Activated T-helper 1 cell treated with anti-CD3 and anti-CD28 coated beads, Interleukin-12 subunit alpha, Interleukin-12 subunit beta, Interleukin-2, Interleukin-4 antibody, amounts not matched to agents 30 ng/mL and 10 ng/mL and 1 ng/mL, durations not matched to agents 14 hours and 24 hours and 36 hours (primary cell): ENCODE measurements around the gene NCOA3. TPM values are rescaled to one million over a fixed set of nuclear protein-coding genes. Genes with fewer than 3 reads are reported as not detected.
A peak's percentile ranks its signal among the peaks of the same experiment; 100 is the strongest.

Experiments
- DNase-seq: peaks from one replicate; pipeline ENCODE4 v3.0.0; 2021; ENCODE audit warnings: low spot score
- H3K27ac Mint-ChIP-seq: one replicate; pipeline ENCODE4 v1.8.0; 2021; ENCODE audit warnings: mild to moderate bottlenecking, mixed read lengths
- H3K27me3 Mint-ChIP-seq: one replicate; pipeline ENCODE4 v1.8.0; 2022; ENCODE audit warnings: mild to moderate bottlenecking, moderate library complexity, mixed read lengths; ENCODE audit not compliant: insufficient read depth
- H3K36me3 Mint-ChIP-seq: one replicate; pipeline ENCODE4 v1.8.0; 2021; ENCODE audit warnings: low read depth, mixed read lengths
- H3K4me1 Mint-ChIP-seq: one replicate; pipeline ENCODE4 v1.8.0; 2021; ENCODE audit warnings: low read depth, mixed read lengths
- H3K4me3 Mint-ChIP-seq: one replicate; pipeline ENCODE4 v1.8.0; 2021; ENCODE audit warnings: mild to moderate bottlenecking, moderate library complexity, mixed read lengths
- H3K9me3 Mint-ChIP-seq: one replicate; pipeline ENCODE4 v1.8.0; 2021; ENCODE audit warnings: mixed read lengths
- intact Hi-C: fragments of 100-400 bp; cut with micrococcal nuclease; formaldehyde crosslinking; loops from one replicate; pipeline ENCODE4 v1.15.1; 2024
- total RNA-seq: library from RNA; stranded (reverse); gene quantifications from 2 replicates; pipeline ENCODE4 v1.2.3, GENCODE V29; 2022

NCOA3 gene
- total RNA-seq, 1 donor from 2014 or later = 132 TPM

DNA sequence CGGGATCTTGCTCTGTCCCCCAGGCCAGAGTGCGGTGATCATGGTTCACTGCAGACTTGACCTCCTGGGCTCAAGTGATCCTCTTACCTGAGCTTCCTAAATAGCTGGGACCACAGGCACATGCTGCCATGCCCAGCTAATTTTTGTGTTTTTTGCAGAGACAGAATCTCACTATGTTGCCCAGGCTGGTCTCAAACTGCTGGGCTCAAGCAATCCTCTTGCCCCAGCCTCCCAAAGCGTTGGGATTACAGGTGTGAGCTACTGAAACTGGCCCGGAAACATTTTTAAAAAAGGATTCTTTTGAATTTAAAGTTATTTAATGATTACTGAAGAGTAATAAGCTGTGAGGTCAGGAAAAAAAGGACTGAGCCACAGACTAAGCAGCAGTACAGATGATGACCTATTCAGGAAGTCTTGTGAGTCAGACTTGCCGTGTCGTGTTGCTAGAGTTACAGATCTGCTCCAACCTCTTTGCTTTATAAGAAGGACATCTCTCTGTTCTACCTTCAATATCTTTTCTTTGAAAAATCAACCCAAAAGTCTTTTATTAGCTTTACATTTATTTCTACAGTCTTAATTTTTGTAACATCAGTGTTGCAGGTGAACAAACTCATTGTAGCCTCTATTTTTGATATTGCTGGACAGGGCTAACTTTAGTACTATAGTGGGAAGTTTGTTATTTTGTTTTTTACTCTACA, 108.7 kb downstream of the NCOA3 start:
- Mint-ChIP-seq H3K9me3 (no peaks in the 10 kb centered on the region), H3K27me3 (no peaks in the 10 kb centered on the region), H3K4me3 (peak overlapping the region; percentile 77), H3K4me1 (peaks cover 84% of the 10 kb centered on the region), H3K36me3 (peaks cover 43% of the 10 kb centered on the region), H3K27ac (peak overlapping the region; percentile 97)
- peak; percentile 60 for DNase-seq
- intact Hi-C loops = loop anchor here (1.0 to 10.0 kb wide), 5 partner anchors 33 to 616 kb away; no protein-coding TSS in a partner anchor

DNA sequence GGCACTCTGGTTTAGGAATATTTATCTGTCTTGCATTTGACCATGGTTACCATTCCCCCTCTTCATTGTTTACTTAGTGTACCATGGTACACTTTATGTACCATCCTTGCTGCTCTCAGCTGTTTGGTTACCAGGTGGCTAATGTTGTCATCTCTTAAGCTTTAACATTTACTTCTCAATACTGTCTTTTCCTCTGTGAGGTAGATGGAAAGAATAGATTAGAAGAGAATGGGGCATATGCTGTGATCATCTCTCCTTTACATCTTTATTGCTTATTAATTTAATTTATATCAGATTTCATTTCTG, 109.2 kb downstream of the NCOA3 start:
- Mint-ChIP-seq H3K27ac (peak overlapping the region; percentile 97), H3K9me3 (no peaks in the 10 kb centered on the region), H3K36me3 (peaks cover 38% of the 10 kb centered on the region), H3K27me3 (no peaks in the 10 kb centered on the region), H3K4me3 (peak overlapping the region; percentile 77), H3K4me1 (peaks cover 81% of the 10 kb centered on the region)
- DNase-seq = no peak
- intact Hi-C loops = loop anchor here (1.0 to 10.0 kb wide), 5 partner anchors 34 to 616 kb away; no protein-coding TSS in a partner anchor

DNA sequence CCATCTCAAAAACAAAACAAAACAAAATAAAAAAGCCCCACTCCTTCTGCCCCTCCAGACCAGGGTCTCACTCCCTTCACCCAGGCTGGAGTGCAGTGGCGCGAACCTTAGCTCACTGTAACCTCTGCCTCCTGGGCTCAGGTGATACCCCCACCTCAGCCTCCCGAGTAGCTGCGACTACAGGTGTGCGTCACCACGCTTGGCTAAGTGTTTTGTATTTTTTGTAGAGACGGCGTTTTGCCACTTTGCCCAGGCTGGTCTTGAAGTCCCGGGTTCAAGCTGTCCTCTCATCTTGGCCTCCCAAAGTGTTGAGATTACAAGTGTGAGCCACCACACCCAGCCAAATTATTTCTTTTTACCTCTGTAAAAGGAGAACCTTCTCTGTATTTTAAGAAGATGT, 110.1 kb downstream of the NCOA3 start:
- intact Hi-C loops = loop anchor here (5.0 to 10.0 kb wide), 2 partner anchors 34 to 617 kb away; no protein-coding TSS in a partner anchor
- DNase-seq = no peak
- Mint-ChIP-seq H3K27ac (peak overlapping the region; percentile 23), H3K4me3 (no peak overlapping the region), H3K27me3 (no peaks in the 10 kb centered on the region), H3K4me1 (peaks cover 76% of the 10 kb centered on the region), H3K36me3 (peaks cover 34% of the 10 kb centered on the region), H3K9me3 (no peaks in the 10 kb centered on the region)

DNA sequence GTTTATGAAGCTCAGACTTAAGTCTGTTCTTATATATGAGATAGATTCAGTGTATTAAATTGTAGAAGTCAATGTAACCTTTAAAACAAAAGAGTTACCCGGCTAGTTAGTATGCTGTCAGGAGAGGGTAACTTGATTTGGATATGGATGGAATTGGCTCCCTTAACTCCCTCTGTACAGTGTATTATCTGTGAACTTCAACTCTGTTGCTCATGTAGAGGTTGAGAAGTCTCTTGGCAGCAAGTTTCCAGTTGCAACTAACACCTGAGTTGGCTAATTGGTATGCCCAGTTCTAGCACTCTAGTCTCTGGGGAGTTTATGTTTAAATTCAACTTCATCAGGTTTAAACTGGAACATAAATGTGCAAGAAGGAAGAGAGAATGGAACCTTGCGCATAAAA, 111.0 kb downstream of the NCOA3 start:
- Mint-ChIP-seq H3K4me3 (peak overlapping the region; percentile 28), H3K27me3 (no peaks in the 10 kb centered on the region), H3K27ac (peak overlapping the region; percentile 83), H3K36me3 (peaks cover 36% of the 10 kb centered on the region), H3K4me1 (peaks cover 75% of the 10 kb centered on the region), H3K9me3 (no peaks in the 10 kb centered on the region)
- intact Hi-C loops = loop anchor here (5.0 to 10.0 kb wide), 2 partner anchors 35 to 618 kb away; no protein-coding TSS in a partner anchor
- DNase-seq = no peak

DNA sequence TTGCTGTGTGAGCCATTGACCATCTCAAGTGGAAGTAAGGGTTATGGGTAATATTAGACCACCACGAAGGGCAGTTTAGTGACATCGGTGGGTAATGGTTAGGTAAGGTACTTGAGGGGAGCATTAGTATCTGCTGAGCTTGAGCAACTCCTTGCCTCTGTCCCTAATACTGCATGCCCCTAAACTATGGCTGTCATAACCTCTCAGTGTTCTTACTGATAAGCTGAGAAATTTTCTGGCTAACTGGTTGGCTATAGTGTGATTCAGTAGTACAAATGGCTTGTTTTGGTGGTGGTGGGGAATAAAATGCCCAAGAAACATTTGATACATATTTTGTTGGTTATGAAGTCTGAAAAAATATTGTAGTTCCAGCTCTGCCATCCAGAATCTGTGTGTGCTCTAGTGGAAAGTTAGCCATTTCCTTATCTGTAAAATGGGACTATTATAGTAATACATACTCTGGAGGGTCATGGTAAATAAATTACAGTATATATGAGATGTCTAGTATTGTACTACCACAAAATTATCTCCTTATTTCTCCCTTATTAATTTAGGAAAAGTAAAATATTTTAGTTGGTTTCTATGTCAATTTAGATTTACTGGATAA, 113.1 kb downstream of the NCOA3 start:
- Mint-ChIP-seq H3K27ac (no peak overlapping the region), H3K4me3 (no peak overlapping the region), H3K4me1 (peaks cover 65% of the 10 kb centered on the region), H3K27me3 (no peaks in the 10 kb centered on the region), H3K36me3 (peaks cover 33% of the 10 kb centered on the region), H3K9me3 (no peaks in the 10 kb centered on the region)
- no peak for DNase-seq
- intact Hi-C loops = loop anchor here (5.0 to 10.0 kb wide), 2 partner anchors 38 to 620 kb away; no protein-coding TSS in a partner anchor

DNA sequence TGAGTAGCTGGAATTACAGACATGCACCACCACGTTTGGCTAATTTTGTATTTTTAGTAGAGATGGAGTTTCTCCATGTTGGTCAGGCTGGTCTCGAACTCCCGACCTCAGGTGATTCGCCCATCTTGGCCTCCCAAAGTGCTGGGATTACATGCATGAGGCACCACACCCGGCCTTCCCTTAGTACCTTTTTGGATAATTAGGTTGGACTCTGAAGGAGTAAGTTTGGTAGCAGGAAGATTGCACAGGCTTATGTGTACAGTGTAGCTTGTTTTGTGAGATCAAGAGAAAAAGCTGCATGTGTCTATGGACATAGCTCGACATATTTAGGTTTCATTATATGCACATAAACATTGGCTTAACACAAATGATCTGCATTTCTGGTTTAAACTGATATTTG, 116.8 kb downstream of the NCOA3 start:
- H3K36me3 Mint-ChIP-seq = peaks cover 28% of the 10 kb centered on the region
- H3K27ac Mint-ChIP-seq = no peak overlapping the region
- DNase-seq = no peak
- H3K4me1 Mint-ChIP-seq = peaks cover 50% of the 10 kb centered on the region
- no peaks in the 10 kb centered on the region for H3K27me3 Mint-ChIP-seq
- intact Hi-C loops = loop anchor here (10.0 kb wide), 1 partner anchor 624 kb away; no protein-coding TSS in a partner anchor
- H3K9me3 Mint-ChIP-seq = no peaks in the 10 kb centered on the region
- H3K4me3 Mint-ChIP-seq = no peak overlapping the region

DNA sequence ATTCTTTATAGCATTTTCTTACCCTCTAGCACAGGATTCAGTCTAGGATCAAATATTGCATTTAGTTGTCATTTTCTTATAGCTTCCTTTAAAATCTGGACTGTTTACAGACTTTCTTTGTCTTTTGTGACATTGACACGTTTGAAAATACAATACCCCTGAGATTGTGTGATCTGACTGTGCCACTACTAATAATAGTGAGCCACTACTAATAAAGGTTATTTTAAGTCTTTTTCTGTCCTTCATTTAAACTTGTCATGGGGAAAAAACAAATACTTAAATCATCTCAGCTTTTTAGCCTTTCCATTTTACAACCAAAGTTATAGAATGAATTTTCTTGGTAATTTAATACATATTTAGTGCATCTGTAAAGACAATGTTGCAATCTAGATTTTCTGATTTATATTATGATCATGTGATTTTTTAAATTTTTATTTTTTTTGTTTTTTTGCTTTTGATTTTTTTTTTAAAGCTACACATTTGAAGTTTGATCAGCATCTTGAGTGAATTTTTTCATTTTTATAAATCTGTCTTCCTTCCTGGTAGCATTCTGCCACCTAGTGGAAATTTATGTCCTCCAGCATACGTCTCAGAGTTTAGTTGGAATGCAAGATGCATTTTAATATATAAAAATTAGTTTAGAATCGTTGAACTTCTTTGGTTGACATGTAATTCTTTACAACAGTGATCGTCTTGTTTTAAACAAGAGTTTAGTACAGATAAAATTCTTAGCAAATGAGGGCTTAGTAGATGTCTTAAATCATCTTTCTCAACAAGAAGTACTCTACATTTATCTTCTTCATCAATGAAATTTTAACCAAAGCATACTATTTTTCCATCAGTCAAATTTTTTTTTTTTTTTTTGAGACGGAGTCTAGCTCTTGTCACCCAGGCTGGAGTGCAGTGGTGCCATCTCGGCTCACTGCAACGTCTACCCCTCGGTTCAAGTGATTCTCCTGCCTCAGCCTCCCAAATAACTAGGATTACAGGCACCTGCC, 119.4 kb downstream of the NCOA3 start:
- intact Hi-C loops = loop anchor here (1.0 to 5.0 kb wide), 5 partner anchors 34 to 424 kb away; no protein-coding TSS in a partner anchor
- Mint-ChIP-seq H3K27me3 (no peaks in the 10 kb centered on the region), H3K36me3 (peaks cover 28% of the 10 kb centered on the region), H3K4me1 (peaks cover 51% of the 10 kb centered on the region), H3K27ac (peak overlapping the region; percentile 19), H3K9me3 (no peaks in the 10 kb centered on the region), H3K4me3 (no peak overlapping the region)
- no peak for DNase-seq

DNA sequence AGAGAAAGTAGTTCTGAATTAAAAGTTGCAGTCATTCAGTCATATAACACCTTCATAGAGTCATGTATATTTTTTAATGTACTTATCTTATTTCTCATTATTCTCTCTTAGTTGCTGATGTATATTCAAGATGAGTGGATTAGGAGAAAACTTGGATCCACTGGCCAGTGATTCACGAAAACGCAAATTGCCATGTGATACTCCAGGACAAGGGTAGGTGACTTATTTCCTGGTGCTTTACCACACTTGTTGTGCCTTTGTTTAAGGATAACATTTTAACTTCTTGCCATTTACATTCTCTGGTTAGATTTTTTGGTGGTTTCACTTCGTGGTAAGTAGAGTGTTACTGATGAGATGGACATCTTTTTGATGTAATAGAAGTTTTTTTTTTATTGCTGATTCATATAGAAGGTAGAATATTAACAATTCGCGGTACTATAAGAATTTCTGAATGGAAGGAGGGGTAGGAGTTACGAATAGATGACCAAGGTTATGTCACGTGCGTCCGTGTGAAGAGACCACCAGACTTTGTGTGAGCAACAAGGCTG, 120.5 kb downstream of the NCOA3 start:
- no peaks in the 10 kb centered on the region for H3K27me3 Mint-ChIP-seq

DNA sequence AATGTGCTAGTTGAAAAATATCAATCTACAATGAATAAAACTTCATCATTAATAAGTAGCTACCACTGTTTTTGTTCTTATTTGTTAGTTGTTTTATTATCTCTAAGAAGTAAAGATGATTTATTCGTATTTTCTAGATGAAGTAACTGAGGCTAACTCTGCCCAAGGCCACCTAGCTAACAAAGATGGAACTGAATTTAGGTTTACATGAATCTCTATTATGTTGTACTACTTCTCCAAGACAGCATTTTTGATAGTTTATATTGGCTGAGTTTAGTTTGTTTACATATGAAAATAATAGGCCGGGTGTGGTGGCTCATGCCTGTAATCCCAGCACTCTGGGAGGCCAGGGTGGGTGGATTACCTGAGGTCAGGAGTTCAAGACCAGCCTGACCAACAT, 121.5 kb downstream of the NCOA3 start:
- H3K4me3 Mint-ChIP-seq = no peak overlapping the region
- H3K27ac Mint-ChIP-seq = no peak overlapping the region
- peaks cover 45% of the 10 kb centered on the region for H3K4me1 Mint-ChIP-seq
- H3K27me3 Mint-ChIP-seq = no peaks in the 10 kb centered on the region
- H3K36me3 Mint-ChIP-seq = peaks cover 31% of the 10 kb centered on the region
- H3K9me3 Mint-ChIP-seq = no peaks in the 10 kb centered on the region
- DNase-seq = no peak
- intact Hi-C loops = loop anchor here (5.0 kb wide), 1 partner anchor 36 kb away; no protein-coding TSS in a partner anchor

More for the DNA sequence above, 120.5 kb downstream of the NCOA3 start:
- intact Hi-C loops = loop anchor here (5.0 kb wide), 1 partner anchor 35 kb away; no protein-coding TSS in a partner anchor
- Mint-ChIP-seq H3K4me3 (no peak overlapping the region), H3K4me1 (peaks cover 53% of the 10 kb centered on the region), H3K36me3 (peaks cover 30% of the 10 kb centered on the region), H3K27ac (peak overlapping the region; percentile 60), H3K9me3 (no peaks in the 10 kb centered on the region)
- no peak for DNase-seq

DNA sequence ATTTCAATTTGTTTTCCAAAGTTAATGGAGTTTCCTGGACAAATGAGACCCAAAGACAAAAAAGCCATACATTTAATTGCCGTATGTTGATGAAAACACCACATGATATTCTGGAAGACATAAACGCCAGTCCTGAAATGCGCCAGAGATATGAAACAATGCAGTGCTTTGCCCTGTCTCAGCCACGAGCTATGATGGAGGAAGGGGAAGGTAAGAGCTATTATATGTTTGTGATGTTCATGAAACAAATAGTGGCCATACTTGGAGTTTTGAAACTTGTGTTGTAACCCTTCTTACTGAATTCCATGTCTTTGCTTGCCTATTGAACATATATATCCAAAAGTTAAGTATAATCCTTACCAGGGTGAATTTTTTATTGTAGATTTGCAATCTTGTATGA, 125.9 kb downstream of the NCOA3 start:
- intact Hi-C loops = no loop called here
- H3K4me1 Mint-ChIP-seq = peaks cover 31% of the 10 kb centered on the region
- peaks cover 38% of the 10 kb centered on the region for H3K36me3 Mint-ChIP-seq
- DNase-seq = no peak
- H3K27ac Mint-ChIP-seq = no peak overlapping the region
- no peaks in the 10 kb centered on the region for H3K9me3 Mint-ChIP-seq
- no peaks in the 10 kb centered on the region for H3K27me3 Mint-ChIP-seq
- no peak overlapping the region for H3K4me3 Mint-ChIP-seq

DNA sequence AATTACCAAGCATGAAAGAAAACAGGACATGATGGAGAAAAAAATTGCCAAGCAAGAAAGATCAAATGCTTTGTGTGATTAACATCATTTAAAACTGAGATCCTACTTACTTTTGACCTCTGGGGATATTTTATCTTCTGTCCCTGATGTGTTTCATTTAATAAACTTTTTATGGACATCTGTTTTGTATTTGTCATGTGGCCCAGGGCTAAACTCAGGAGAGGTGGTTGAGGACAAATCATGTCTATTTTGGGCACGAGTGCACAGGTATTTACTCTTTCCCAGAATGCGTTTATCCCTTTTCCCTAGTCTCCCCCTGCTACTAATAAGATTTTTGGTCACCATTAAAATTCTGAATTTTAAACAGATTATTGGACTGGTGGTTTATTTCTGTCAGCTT, 128.2 kb downstream of the NCOA3 start:
- Mint-ChIP-seq H3K4me3 (no peak overlapping the region), H3K27ac (no peak overlapping the region), H3K9me3 (no peaks in the 10 kb centered on the region), H3K4me1 (peaks cover 16% of the 10 kb centered on the region), H3K27me3 (no peaks in the 10 kb centered on the region), H3K36me3 (peaks cover 50% of the 10 kb centered on the region)
- intact Hi-C loops = no loop called here
- no peak for DNase-seq

DNA sequence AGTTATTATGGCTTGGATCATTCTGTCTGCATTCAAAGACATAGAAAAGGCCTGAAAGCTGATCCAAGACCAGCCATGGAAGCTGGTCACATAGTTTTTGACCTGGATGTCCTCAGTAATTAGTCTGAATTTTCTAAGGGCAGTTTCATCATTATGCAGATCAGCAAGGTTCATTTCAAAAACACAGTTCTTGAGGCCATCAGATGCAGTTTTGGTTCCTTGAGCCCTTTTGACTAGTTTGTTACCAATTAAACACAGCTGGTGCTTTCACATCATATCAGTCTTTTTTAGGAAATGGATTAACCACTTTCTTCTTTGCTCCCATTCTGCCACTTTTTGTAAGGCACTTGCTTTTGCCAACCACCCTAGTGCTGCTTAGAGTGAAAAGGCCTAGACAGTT, 129.4 kb downstream of the NCOA3 start:
- DNase-seq = no peak
- intact Hi-C loops = no loop called here
- H3K4me1 Mint-ChIP-seq = peaks cover 9% of the 10 kb centered on the region
- H3K27ac Mint-ChIP-seq = no peak overlapping the region
- no peaks in the 10 kb centered on the region for H3K9me3 Mint-ChIP-seq
- H3K4me3 Mint-ChIP-seq = no peak overlapping the region
- no peaks in the 10 kb centered on the region for H3K27me3 Mint-ChIP-seq
- H3K36me3 Mint-ChIP-seq = peaks cover 51% of the 10 kb centered on the region
